Measurements from ENCODE around the gene TRPM1.

Gene TRPM1

GRCh38 chr15:31020542-31020941, 81.0 kb downstream of the TRPM1 start:
- no peak for DNase-seq (ENCODE audit: low read depth)

- no peak for DNase-seq (ENCODE audit: low read depth)
These were observed 81.5 kb downstream of the TRPM1 start for GRCh38 chr15:31019986-31020385.

DNA sequence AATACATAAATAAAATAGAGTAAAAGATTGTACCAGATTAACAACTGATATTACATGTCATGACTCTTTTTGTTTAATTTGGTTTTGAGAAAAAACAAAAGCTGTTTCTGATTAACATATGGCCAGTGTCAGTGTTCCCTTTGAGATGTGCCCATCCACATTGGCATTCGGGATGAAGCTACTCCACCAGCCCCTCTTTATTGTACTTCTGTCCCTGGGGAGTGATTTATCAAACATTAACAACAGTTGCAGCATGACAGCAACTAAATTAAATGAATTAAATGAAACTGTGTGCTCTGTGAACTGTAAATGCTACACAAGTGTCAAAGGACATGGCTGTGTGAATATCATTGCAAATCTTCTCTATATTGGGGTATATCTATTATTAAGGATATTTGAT, 84.2 kb downstream of the TRPM1 start:
- DNase-seq (ENCODE audit: low read depth): no peak

DNA sequence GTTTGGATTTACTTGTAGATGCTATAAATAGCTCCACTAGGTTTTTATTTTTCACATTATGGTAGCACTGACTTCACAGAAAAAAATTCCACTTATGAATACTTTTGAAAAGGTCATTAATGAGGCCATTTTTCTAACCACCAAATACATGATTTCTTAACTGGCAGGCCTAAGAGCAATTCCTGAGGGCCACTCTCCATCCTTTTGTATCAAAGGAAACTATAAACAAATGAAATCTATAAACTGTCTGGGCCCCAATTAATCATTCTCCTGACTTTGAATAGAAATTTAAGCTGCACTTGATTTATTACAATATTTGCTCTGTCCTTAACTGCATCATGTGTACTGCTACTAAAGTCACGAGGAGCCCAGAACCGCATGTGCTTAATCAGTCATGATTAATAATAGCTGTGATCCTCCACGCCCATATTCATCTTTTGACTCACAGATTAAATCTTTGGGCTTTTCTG, 85.0 kb downstream of the TRPM1 start:
- DNase-seq (ENCODE audit: low read depth): peak; percentile 88

GRCh38 chr15:31014608-31014925, 87.0 kb downstream of the TRPM1 start:
- no peak for DNase-seq (ENCODE audit: low read depth)

DNA sequence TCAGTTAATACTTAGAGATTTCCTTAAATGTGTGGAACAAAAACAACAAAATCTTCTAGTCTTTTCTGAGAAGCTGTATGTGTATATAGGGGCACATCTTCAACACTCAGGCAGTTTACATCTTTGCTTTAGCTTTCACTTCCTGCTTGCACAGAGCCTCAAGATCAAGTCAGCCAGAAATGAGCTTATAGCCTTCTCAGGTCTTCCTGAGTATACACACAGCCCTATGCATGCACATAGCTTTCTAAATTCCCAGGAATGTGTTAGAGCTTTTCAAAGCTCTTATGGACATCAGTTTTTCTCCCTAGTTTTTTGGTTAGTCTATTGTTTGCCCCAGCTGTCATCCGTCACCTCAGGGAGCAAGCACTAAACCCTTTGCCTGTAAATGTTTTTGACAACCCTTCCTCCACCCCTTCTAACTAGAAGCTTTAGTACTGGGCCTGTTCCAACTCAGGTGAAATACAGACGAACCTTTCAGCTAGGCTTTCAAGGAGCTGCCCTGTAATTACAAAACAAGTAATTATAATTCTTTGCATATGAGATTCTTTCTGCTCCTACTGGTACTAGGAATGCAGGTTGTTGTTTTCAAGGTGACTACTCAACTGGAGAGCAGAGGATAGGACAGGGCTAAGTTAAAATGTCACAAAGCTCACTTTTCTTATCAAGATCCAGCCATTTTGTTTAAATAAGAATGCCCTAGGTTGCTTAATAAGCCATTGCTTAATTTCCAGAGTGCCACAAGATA, 87.5 kb downstream of the TRPM1 start:
- DNase-seq (ENCODE audit: low read depth): no peak

- no peak for DNase-seq (ENCODE audit: low read depth)
These were observed 89.1 kb downstream of the TRPM1 start for GRCh38 chr15:31012455-31012854.

DNA sequence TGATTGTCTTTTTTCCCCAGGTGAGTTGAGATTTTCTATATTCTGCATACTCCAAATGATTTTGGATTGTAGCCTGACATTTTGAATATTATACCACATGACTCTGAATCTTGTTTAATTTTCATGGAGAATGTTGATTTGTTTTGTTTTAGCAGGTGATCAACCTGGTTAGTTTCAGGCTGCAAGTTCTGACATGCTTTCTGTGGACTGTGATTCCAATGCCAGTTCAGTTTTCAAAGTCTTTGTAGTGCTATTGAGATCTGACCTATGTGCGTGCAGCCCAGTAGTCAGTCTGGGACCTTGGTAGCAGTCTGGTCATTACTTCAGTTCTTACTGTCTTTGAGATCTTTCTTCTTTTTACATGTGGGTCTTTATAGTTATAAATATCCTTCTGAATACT, 91.5 kb downstream of the TRPM1 start:
- DNase-seq (ENCODE audit: low read depth): no peak

- no peak for DNase-seq (ENCODE audit: low read depth)
These were observed 95.9 kb downstream of the TRPM1 start for GRCh38 chr15:31005660-31006059.

DNA sequence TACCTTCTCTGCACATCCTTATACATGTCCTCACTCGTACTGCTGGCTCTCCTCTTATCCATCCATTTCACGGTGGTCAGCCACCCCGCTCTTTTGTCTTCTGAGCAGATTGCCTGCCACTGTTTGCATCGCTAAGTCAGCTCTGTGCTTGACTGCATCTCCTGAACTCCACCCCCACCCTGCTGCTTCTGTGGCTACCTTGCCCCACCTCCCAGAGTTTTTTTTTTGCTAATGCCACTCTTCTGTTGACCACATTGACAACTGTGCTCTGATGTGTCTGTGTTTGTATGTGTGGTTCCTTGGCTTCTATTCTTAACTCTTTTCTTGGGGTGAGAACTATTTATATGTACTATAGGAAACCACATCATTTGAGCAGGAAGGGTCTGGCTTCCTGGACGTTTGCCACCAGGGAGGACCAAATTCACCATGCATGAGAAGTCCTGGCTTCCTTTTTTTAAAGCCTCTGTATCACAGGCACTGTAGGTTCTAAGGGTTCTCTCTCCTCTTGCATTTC, 97.2 kb downstream of the TRPM1 start:
- DNase-seq (ENCODE audit: low read depth): no peak

GRCh38 chr15:31001702-31002101, 99.8 kb downstream of the TRPM1 start:
- DNase-seq (ENCODE audit: low read depth): no peak

DNA sequence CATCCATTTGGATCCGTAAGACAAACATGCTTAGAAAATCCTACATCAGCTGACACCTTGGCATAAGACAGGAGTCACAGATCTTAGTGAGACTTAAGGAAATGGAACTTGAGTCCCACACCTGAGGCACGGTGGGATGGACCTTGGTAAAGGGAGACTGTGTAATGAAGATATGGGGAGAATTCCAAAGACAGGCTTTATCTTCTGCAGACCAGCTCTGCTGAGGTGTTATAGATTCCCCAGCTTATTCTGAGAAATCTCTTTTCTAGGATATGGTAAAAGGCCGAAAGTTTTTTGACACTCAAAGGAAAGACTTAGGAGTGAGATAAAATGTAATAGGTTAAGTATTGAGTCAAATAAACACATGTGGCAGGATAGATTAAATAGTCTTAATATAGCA, 101.8 kb downstream of the TRPM1 start:
- no peak for DNase-seq (ENCODE audit: low read depth)

- no peak for DNase-seq (ENCODE audit: low read depth)
These were observed 104.3 kb downstream of the TRPM1 start for GRCh38 chr15:30997270-30997669.

DNA sequence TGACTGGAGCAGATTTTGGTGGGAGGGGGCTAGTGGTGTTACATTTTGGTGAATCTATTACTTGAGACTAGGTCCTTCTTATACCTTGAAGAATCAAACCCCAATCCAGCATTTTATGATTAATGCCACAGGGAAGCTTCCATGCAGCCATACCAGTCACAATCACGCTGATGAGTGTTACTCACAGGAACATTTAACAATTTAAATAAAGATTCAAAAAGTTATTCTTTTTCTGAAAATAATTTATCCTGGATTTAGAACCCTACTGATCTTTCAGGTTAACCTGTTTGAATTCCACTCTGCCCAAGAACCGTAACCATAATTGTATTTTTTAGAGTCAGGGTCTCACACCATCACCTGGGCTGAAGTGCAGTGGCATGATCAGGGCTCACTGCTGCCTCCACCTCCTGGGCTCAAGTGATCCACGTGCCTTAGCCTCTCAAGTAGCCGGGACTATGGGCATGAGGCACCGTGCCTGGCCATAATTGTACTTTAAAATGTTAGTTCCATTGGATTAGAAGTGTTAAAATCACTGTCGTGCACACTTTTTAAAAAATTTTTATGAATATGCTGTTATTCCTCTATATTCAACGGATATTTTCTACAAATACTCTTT, 109.2 kb downstream of the TRPM1 start:
- no peak for DNase-seq (ENCODE audit: low read depth)

GRCh38 chr15:30991255-30992235, 110.0 kb downstream of the TRPM1 start, which contains the start of gene MTMR10:
MTMR10 (minus strand) TSS chr15:30991628; CDS start chr15:30991506, 122 bp downstream.
- DNase-seq (ENCODE audit: low read depth): peak; percentile 75

DNA sequence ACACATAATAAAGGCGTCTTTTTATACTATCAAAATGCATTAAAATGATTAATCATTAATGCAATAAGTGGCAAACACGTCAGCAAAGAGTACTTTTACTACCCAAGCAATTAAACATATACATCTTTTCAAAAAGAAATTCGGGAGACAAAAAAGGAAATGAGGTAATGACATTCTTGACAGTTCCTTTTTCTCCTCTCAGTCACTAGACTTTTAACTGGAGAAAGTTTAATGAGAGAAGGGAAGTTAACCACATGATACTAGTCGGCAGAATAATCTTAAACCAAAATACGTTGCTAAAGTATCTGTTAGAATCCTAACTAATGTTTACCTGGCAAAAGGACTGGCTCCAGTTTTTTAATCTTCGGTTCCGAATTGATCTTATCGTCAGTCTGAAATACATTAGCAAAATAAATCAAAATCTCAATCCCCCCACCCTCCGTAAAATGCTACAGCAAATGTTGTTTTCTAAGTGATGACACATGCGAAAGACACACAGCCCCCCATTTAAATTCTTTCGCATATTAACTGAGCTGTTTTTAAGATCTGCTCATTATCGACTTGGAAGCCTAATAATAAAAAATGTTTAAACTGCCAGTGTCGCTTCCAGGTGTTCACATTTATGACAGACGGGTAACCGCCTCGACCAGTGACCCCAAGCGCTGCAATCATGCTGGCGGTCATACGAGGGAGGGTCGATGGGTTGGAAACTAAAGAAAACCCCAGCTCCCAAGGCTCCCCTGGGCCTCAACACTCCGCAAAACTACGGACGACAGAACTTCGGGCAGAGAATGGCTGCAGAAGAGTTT, 110.9 kb downstream of the TRPM1 start:
- peak; percentile 17 for DNase-seq (ENCODE audit: low read depth)

GRCh38 chr15:30990036-30990435, 111.5 kb downstream of the TRPM1 start:
- DNase-seq (ENCODE audit: low read depth): no peak

- DNase-seq (ENCODE audit: low read depth): peak; percentile 49
These were observed 116.4 kb downstream of the TRPM1 start for GRCh38 chr15:30985081-30985531.

GRCh38 chr15:30984542-30984941, 117.0 kb downstream of the TRPM1 start:
- DNase-seq (ENCODE audit: low read depth): no peak

- peak; percentile 20 for DNase-seq (ENCODE audit: low read depth)
These were observed 117.4 kb downstream of the TRPM1 start for GRCh38 chr15:30984118-30984517.

GRCh38 chr15:30979457-30979856, 122.1 kb downstream of the TRPM1 start:
- no peak for DNase-seq (ENCODE audit: low read depth)

Measured in iris pigment epithelial cell (primary cell).